Liver (tissue), 9 donors: Measurements from ENCODE around the gene SREBF1. TPM values are rescaled to one million over a fixed set of nuclear protein-coding genes. Genes with fewer than 3 reads are reported as not detected.

Experiments
- DNase-seq: peaks from one replicate; pipeline ENCODE4 v3.0.0-alpha.2; 2017; ENCODE audit warnings: low spot score
- H3K27ac ChIP-seq, 2 donors: one replicate each; pipeline ENCODE4 v1.7.0; 2013; ENCODE audit warnings: inconsistent platforms in 2 of 2, low read length in 2 of 2, control low read depth in 1 of 2, low read depth in 1 of 2, mild to moderate bottlenecking in 1 of 2
- H3K27me3 ChIP-seq, 4 donors: one replicate each; pipeline versions ENCODE4 v1.6.1 to v1.7.0; 2013; ENCODE audit warnings: low read length in 3 of 4, inconsistent platforms in 1 of 4, mild to moderate bottlenecking in 1 of 4, moderate library complexity in 1 of 4; ENCODE audit not compliant: control insufficient read depth in 4 of 4, insufficient read depth in 4 of 4
- H3K36me3 ChIP-seq, 4 donors: one replicate each; pipeline versions ENCODE4 v1.6.1 to v1.7.0; 2013; ENCODE audit warnings: low read length in 3 of 4, mild to moderate bottlenecking in 3 of 4, low read depth in 1 of 4, moderate library complexity in 1 of 4; ENCODE audit not compliant: control insufficient read depth in 4 of 4, insufficient read depth in 3 of 4
- H3K4me1 ChIP-seq, 4 donors: one replicate each; pipeline versions ENCODE4 v1.6.1 to v1.7.0; 2013; ENCODE audit warnings: low read length in 3 of 4, mild to moderate bottlenecking in 3 of 4, moderate library complexity in 1 of 4; ENCODE audit not compliant: control insufficient read depth in 4 of 4, insufficient read depth in 4 of 4
- H3K4me3 ChIP-seq, 3 donors: one replicate each; pipeline versions ENCODE4 v1.6.1 to v1.7.0; 2013; ENCODE audit warnings: low read length in 3 of 3, control low read depth in 1 of 3, low read depth in 1 of 3, mild to moderate bottlenecking in 1 of 3
- H3K9ac ChIP-seq, 2 donors: one replicate each; pipeline ENCODE4 v1.7.0; 2013; ENCODE audit warnings: low read length in 2 of 2, mild to moderate bottlenecking in 2 of 2, moderate library complexity in 2 of 2, control low read depth in 1 of 2, low read depth in 1 of 2
- H3K9me3 ChIP-seq, 4 donors: one replicate each; pipeline versions ENCODE4 v1.6.1 to v1.7.0; 2013; ENCODE audit warnings: low read length in 3 of 4; ENCODE audit not compliant: control insufficient read depth in 4 of 4
- ATF3 ChIP-seq: IDR thresholded peaks from 2 replicates; pipeline ENCODE4 v1.6.1; 2016; ENCODE audit warnings: antibody characterized with exemption
- CTCF ChIP-seq: fragments of 150-350 bp; IDR thresholded peaks from 2 replicates; pipeline ENCODE4 v1.5.1; 2017; ENCODE audit warnings: improper control_type of control experiment, low read depth, low read length; ENCODE audit not compliant: missing input control
- EGR1 ChIP-seq, 2 donors: IDR thresholded peaks; 2 replicates each; pipeline ENCODE4 v1.6.1; 2016 to 2018; ENCODE audit warnings: antibody characterized with exemption in 2 of 2, low read depth in 2 of 2
- FOXA1 ChIP-seq: IDR thresholded peaks from 2 replicates; pipeline ENCODE4 v1.6.1; 2016; ENCODE audit warnings: antibody characterized with exemption
- FOXA2 ChIP-seq: IDR thresholded peaks from 2 replicates; pipeline ENCODE4 v1.6.1; 2016; ENCODE audit warnings: antibody characterized with exemption
- GABPA ChIP-seq, 2 donors: IDR thresholded peaks in 1 of 2; conservative IDR thresholded peaks in 1 of 2; 2 replicates each; pipeline ENCODE4 v1.6.1; 2016; ENCODE audit warnings: antibody characterized with exemption in 2 of 2, mild to moderate bottlenecking in 1 of 2, moderate library complexity in 1 of 2
- HNF4A ChIP-seq, 2 donors: conservative IDR thresholded peaks; 2 replicates each; pipeline ENCODE4 v1.6.1; 2016; ENCODE audit warnings: antibody characterized with exemption in 2 of 2, mild to moderate bottlenecking in 2 of 2
- HNF4G ChIP-seq: IDR thresholded peaks from 2 replicates; pipeline ENCODE4 v1.6.1; 2016; ENCODE audit warnings: antibody characterized with exemption
- JUND ChIP-seq, 2 donors: IDR thresholded peaks; 2 replicates each; pipeline ENCODE4 v1.6.1; 2016; ENCODE audit warnings: antibody characterized with exemption in 2 of 2
- MAX ChIP-seq: IDR thresholded peaks from 2 replicates; pipeline ENCODE4 v1.6.1; 2016; ENCODE audit warnings: antibody characterized with exemption
- NR2F2 ChIP-seq: IDR thresholded peaks from 2 replicates; pipeline ENCODE4 v1.6.1; 2016; ENCODE audit warnings: antibody characterized with exemption
- RAD21 ChIP-seq, 2 donors: IDR thresholded peaks; 2 replicates each; pipeline ENCODE4 v1.6.1; 2016; ENCODE audit warnings: antibody characterized with exemption in 2 of 2, mild to moderate bottlenecking in 2 of 2
- RXRA ChIP-seq, 2 donors: IDR thresholded peaks; 2 replicates each; pipeline ENCODE4 v1.6.1; 2017 to 2018; ENCODE audit warnings: antibody characterized with exemption in 2 of 2, mild to moderate bottlenecking in 1 of 2
- SP1 ChIP-seq: IDR thresholded peaks from 2 replicates; pipeline ENCODE4 v1.6.1; 2018; ENCODE audit warnings: antibody characterized with exemption, mild to moderate bottlenecking
- TAF1 ChIP-seq: conservative IDR thresholded peaks from 2 replicates; pipeline ENCODE4 v1.6.1; 2016; ENCODE audit warnings: antibody characterized with exemption, mild to moderate bottlenecking
- YY1 ChIP-seq: IDR thresholded peaks from 2 replicates; pipeline ENCODE4 v1.6.1; 2016; ENCODE audit warnings: antibody characterized with exemption, mild to moderate bottlenecking
- WGBS: extraction: QIAGEN DNeasy Blood & Tissue Kit; methylation state at CpG from one replicate; pipeline ENCODE4 v1.1.7; 2013; 5-methylcytosine and 5-hydroxymethylcytosine counted together
- polyA plus RNA-seq, 2 donors: library from polyadenylated mRNA; stranded (reverse) in 1 of 2; unstranded in 1 of 2; fragments of 200-250 nt in 1 of 2; fragments of >200 nt in 1 of 2; fragmentation: Nextera tagmentation in 1 of 2; extraction: Ambion mirVana in 1 of 2; gene quantifications; one replicate each; pipeline versions ENCODE4 v1.2.1 to v1.2.3, GENCODE V29; 2013 to 2015
- total RNA-seq, 2 donors: library from RNA; depleted of rRNA; stranded (reverse); fragments of >200 nt; gene quantifications; one replicate each; pipeline ENCODE4 v1.2.3, GENCODE V29; 2014
- TF ChIP-seq, protein P1 (sequence below): IDR thresholded peaks from 2 replicates; pipeline ENCODE4 v1.6.1; 2016; ENCODE audit warnings: antibody characterized with exemption
- TF ChIP-seq, protein P2 (sequence below): IDR thresholded peaks from 2 replicates; pipeline ENCODE4 v1.6.1; 2016; ENCODE audit warnings: antibody characterized with exemption, mild to moderate bottlenecking
- donor health status: healthy.
- donor health status: healthy.
- donor health status: healthy.
- donor health status: healthy.
- donor health status: healthy.

The SREBF1 gene
- total and polyA plus RNA-seq, 4 donors, result 66.8 to 133 (median 101) TPM

DNA sequence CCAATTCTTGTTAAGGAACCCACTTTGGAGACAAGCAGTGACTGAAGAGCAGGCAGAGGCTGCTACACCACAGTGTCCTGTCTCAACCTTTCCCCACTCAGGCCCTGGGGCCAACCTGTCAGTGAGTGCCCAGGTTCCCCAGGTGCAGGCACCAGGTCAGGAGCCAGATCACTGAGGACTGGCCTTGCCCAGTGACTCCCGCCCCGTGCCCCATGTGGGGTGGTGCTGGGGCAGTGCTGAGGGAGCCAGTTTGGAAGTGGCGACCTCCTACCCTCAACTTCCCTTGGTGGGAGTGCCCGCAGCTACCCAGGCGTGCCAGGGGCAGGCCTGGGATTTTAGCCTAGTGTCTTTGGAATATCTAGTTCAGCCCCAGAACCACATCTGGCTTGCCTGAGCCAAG is 29.3 kb downstream of the SREBF1 start:
- Histone ChIP-seq H3K9me3 (no peaks in the 10 kb centered on the region), H3K9ac (no peak overlapping the region), H3K27me3 (no peaks in the 10 kb centered on the region), H3K27ac (peak overlapping the region; percentile 26), H3K4me3 (no peak overlapping the region), H3K4me1 (peaks cover 15 to 48% (median 36%) of the 10 kb centered on the region in 4 donors), H3K36me3 (peaks cover 0 to 11% (median under 1%) of the 10 kb centered on the region in 4 donors)
- TF ChIP-seq RXRA (IDR thresholded peaks at IDR 0.05), result peak in 1 of 2 donors; percentile 20
- no peak for TF ChIP-seq HNF4G
- peak in 1 of 2 donors; percentile 21 for TF ChIP-seq HNF4A (conservative IDR thresholded peaks at IDR 0.05)
- WGBS, result 56% methylated on average over 5 of the region's 5 CpGs
- DNase-seq, result no peak

- H3K4me1 ChIP-seq, result peaks cover 13 to 41% (median 29%) of the 10 kb centered on the region in 4 donors
- WGBS, result 65% methylated on average over 17 of the region's 17 CpGs
- DNase-seq, result no peak
- H3K36me3 ChIP-seq, result peaks cover 0 to 11% (median 0%) of the 10 kb centered on the region in 4 donors
- no peaks in the 10 kb centered on the region for H3K27me3 ChIP-seq
- H3K9me3 ChIP-seq, result no peaks in the 10 kb centered on the region
- no peak for TF ChIP-seq GABPA (IDR thresholded peaks at IDR 0.05 in 1 of 2, conservative IDR thresholded peaks at IDR 0.05 in 1 of 2)
- peak; percentile 98 for TF ChIP-seq HNF4G
- no peak for TF ChIP-seq TAF1
- TF ChIP-seq, protein P1, sequence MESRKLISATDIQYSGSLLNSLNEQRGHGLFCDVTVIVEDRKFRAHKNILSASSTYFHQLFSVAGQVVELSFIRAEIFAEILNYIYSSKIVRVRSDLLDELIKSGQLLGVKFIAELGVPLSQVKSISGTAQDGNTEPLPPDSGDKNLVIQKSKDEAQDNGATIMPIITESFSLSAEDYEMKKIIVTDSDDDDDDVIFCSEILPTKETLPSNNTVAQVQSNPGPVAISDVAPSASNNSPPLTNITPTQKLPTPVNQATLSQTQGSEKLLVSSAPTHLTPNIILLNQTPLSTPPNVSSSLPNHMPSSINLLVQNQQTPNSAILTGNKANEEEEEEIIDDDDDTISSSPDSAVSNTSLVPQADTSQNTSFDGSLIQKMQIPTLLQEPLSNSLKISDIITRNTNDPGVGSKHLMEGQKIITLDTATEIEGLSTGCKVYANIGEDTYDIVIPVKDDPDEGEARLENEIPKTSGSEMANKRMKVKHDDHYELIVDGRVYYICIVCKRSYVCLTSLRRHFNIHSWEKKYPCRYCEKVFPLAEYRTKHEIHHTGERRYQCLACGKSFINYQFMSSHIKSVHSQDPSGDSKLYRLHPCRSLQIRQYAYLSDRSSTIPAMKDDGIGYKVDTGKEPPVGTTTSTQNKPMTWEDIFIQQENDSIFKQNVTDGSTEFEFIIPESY, result no peak
- peak; percentile 98 to 99 for TF ChIP-seq HNF4A (conservative IDR thresholded peaks at IDR 0.05)
- no peak for TF ChIP-seq CTCF
- no peak for TF ChIP-seq ATF3
- peak; percentile 95 for TF ChIP-seq SP1
- TF ChIP-seq JUND (IDR thresholded peaks at IDR 0.05), result peak in 1 of 2 donors; percentile 64
- peak; percentile 66 for TF ChIP-seq FOXA1
- no peak for TF ChIP-seq MAX
- peak; percentile 73 for TF ChIP-seq YY1
- peak; percentile 44 for TF ChIP-seq FOXA2
- peak; percentile 58 to 75 for TF ChIP-seq RAD21 (IDR thresholded peaks at IDR 0.05)
- TF ChIP-seq, protein P2, sequence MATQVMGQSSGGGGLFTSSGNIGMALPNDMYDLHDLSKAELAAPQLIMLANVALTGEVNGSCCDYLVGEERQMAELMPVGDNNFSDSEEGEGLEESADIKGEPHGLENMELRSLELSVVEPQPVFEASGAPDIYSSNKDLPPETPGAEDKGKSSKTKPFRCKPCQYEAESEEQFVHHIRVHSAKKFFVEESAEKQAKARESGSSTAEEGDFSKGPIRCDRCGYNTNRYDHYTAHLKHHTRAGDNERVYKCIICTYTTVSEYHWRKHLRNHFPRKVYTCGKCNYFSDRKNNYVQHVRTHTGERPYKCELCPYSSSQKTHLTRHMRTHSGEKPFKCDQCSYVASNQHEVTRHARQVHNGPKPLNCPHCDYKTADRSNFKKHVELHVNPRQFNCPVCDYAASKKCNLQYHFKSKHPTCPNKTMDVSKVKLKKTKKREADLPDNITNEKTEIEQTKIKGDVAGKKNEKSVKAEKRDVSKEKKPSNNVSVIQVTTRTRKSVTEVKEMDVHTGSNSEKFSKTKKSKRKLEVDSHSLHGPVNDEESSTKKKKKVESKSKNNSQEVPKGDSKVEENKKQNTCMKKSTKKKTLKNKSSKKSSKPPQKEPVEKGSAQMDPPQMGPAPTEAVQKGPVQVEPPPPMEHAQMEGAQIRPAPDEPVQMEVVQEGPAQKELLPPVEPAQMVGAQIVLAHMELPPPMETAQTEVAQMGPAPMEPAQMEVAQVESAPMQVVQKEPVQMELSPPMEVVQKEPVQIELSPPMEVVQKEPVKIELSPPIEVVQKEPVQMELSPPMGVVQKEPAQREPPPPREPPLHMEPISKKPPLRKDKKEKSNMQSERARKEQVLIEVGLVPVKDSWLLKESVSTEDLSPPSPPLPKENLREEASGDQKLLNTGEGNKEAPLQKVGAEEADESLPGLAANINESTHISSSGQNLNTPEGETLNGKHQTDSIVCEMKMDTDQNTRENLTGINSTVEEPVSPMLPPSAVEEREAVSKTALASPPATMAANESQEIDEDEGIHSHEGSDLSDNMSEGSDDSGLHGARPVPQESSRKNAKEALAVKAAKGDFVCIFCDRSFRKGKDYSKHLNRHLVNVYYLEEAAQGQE, result peak; percentile 69
- peak in 1 of 2 donors; percentile 34 for TF ChIP-seq EGR1 (IDR thresholded peaks at IDR 0.05; ENCODE audit: low read depth in 2 of 2)
- peak; percentile 99 for TF ChIP-seq RXRA (IDR thresholded peaks at IDR 0.05)
- peak; percentile 79 for TF ChIP-seq NR2F2
- peak overlapping the region in 1 of 2 donors; percentile 10 for H3K27ac ChIP-seq
- no peak overlapping the region for H3K4me3 ChIP-seq
- H3K9ac ChIP-seq, result no peak overlapping the region
Observed at GRCh38 chr17:17806611-17807274, 30.0 kb downstream of the SREBF1 start.
